Stimulated activated CD4-positive, alpha-beta T cell treated with anti-CD3 and anti-CD28 coated beads, Interleukin-2, amount 100 ng/mL, for 48 hours (primary cell): Measurements from ENCODE around the gene INTS12.
"Not testable (repeated sequence)": the region's sequence is repeated elsewhere in the genome, so short reads cannot be mapped to it uniquely, and the experiment has no call there.

Experiments used
- DNase-seq, 2 donors: peaks; one replicate each; pipeline ENCODE4 v3.0.0-alpha.2; 2020

The INTS12 gene

GRCh38 chr4:105708181-105709080 lies at the start of gene INTS12, which contains the start of gene GSTCD:
INTS12 (minus strand) TSS chr4:105708689; CDS start chr4:105700005, 8,684 bp downstream.
GSTCD (plus strand) TSS chr4:105708784; CDS start chr4:105717614, 8,830 bp downstream.
- DNase-seq, result peak; percentile 84

GRCh38 chr4:105755375-105755774 lies 46.9 kb upstream of the INTS12 start:
- DNase-seq, result no peak

- no peak for DNase-seq
These were observed 44.9 kb upstream of the INTS12 start for GRCh38 chr4:105753361-105753760.

- DNase-seq, result no peak
These were observed 43.3 kb upstream of the INTS12 start for GRCh38 chr4:105751718-105752299.

DNA sequence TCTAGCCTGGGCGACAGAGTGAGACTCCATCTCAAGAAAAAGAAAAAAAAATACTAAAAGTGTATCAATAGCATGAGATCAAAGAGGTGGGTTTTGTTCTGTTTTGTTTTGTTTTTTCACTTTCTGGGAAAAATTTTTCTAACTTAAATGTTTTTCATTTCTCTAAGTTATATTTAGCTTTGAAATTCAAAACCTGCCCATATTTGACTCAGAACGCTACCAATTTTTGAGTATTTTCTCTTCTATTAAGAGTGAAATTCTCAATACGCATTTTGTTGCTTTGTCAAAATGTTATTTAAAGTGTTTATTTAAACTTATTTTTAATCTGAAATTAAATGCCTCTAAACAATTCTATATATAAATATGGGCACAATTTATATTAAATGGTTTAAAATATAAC lies 39.7 kb upstream of the INTS12 start:
- DNase-seq, result no peak

GRCh38 chr4:105741548-105741947 lies 33.1 kb upstream of the INTS12 start:
- no peak for DNase-seq

- not testable (repeated sequence) for DNase-seq
These were observed 26.7 kb upstream of the INTS12 start for GRCh38 chr4:105735217-105735616.

GRCh38 chr4:105729895-105730294 lies 21.4 kb upstream of the INTS12 start:
- not testable (repeated sequence) for DNase-seq

DNA sequence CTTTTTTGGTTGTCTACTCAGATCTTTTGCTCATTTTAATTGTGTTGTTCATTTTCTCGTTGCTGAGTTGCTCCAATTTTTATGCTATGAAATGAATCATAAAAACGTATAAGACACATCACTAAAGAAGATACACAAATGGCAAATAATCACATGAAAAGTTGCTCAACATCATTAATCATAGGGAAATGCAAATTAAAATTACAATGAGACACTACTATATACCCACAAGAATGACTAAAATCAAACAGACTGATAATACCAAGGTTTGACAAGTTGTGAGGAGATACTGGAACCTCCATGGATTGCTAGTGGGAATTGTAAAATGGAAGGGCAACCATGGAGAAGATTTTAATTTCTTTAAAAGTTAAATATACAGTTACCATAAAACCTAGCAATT lies 17.1 kb upstream of the INTS12 start:
- DNase-seq, result no peak

- DNase-seq, result no peak
These were observed 10.7 kb upstream of the INTS12 start for GRCh38 chr4:105719204-105719603.

DNA sequence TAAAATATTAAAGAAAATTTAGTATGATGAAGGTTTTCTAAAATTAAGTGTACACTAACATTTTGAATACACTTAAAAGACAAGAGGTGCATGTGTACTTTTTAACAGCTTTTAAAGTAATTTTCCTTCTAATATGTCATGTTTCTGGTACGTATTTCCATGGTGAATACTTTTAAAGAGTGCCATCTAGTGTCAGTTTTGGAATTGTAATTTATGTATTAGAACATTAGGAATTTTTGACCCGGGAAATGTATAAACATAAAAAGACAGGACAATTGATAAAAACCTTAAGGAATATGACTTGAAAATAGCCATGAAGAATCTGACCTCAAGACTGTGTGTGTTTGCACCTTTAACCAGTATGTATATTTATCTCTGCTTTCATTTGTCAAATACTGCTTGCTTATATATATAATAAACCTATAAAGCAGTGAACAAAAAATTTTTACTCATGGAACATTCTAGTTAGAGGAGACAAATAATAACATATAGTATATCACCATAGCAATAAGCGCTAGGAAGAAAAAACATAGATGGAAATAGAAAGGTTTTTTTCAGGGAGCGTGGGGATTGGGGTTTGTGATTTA lies 7.3 kb upstream of the INTS12 start:
- DNase-seq, result no peak

DNA sequence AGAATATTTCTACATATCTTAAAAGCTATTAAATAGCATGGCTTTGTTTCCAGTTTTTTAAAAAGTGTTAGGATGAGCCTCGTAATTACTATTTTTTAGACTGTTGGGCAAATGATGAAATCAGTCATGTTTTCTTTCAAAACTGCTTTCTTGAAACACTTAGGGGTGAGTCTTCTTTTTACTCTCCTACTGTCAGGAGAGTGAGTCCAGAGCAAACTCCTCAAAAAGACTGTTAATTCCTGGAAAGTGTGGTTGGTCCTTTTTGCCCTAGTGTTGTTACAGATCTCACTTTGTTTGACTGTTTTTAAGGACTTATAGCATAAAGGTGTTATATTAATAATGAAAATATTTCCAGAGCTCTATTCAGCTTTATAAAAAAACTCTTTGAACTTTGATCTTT lies 6.4 kb upstream of the INTS12 start:
- DNase-seq, result no peak

- no peak for DNase-seq
These were observed 5.6 kb upstream of the INTS12 start for GRCh38 chr4:105714071-105714521.

GRCh38 chr4:105712766-105713165 lies 4.3 kb upstream of the INTS12 start:
- DNase-seq, result no peak

- DNase-seq, result no peak
These were observed 2.2 kb upstream of the INTS12 start for GRCh38 chr4:105710678-105711077.

GRCh38 chr4:105710012-105710600 lies 1.6 kb upstream of the INTS12 start:
- no peak for DNase-seq

- DNase-seq, result peak in 1 of 2 donors; percentile 13
These were observed 577 bp upstream of the INTS12 start for GRCh38 chr4:105709081-105709450.

- no peak for DNase-seq
These were observed 708 bp downstream of the INTS12 start for GRCh38 chr4:105707782-105708180.

DNA sequence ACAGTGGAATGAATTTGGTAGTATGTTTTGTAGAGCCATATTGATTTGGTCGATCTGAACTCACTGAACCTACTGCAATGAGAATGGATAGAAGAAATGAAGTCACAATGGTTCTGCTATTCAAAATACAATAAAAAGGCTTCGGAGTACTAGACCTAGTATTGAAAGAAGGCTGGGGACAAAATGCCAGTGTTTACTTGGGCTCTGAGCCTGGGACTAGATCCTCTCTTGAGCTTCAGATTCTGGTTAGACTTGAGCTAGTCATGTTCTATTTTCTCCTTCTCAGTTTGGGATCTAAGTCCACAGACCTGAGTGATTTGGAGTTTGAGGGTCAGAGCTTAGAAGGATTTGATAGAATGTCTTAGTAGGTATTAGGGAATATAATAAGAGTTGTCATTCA lies 9.9 kb downstream of the INTS12 start:
- no peak for DNase-seq

DNA sequence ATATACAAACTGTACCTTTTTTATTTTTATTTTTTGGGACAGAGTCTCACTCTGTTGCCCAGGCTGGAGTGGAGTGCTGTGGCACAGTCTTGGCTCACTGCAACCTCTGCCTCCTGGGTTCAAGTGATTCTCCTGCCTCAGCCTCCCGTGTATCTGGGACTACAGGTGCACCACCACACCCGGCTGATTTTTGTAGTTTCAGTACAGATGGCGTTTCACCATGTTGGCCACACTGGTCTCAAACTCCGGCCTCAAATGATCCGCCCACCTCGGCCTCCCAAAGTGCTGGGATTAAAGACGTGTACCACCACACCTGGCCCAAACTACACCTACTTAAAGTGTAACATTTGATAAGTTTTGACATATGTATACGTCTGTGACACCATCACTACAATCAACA lies 12.7 kb downstream of the INTS12 start:
- not testable (repeated sequence) for DNase-seq

GRCh38 chr4:105694812-105695211 lies 13.7 kb downstream of the INTS12 start:
- not testable (repeated sequence) for DNase-seq

DNA sequence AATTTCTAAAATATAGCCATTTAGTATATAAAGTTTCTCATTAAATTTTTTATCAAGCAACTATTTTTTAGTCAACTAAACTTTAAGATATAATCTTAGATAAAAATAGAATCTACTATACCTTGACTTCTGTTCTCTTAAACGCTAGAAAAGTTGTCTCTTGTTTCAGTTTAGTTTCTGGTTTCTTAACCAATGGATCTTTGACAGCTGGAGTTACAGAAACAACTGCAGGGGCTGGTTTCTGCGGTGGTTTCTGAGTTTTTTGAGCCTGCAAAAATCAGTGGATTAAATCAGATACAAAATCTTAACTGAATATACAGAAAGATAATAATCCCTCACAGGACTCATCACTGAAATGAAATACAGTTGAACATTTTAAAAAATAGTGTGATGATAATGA lies 21.9 kb downstream of the INTS12 start:
- DNase-seq, result no peak

- no peak for DNase-seq
These were observed 25.5 kb downstream of the INTS12 start for GRCh38 chr4:105683038-105683437.
